ENCODE measurements around the gene SMAD5.

GRCh38 chr5:136101884-136102283 is 30.8 kb upstream of the SMAD5 start:
- no peak for TF ChIP-seq CTCF (CRISPR knock-in tag; IDR thresholded peaks at IDR 0.05)
- TF ChIP-seq MYC (CRISPR knock-in tag; IDR thresholded peaks at IDR 0.05; ENCODE audit: borderline replicate concordance) = no peak
- TF ChIP-seq SRY (CRISPR knock-in tag; IDR thresholded peaks at IDR 0.05) = no peak
- TF ChIP-seq TARDBP (CRISPR knock-in tag; IDR thresholded peaks at IDR 0.05) = no peak
- no peak for TF ChIP-seq KLF13 (CRISPR knock-in tag; IDR thresholded peaks at IDR 0.05)
- TF ChIP-seq, protein P1, sequence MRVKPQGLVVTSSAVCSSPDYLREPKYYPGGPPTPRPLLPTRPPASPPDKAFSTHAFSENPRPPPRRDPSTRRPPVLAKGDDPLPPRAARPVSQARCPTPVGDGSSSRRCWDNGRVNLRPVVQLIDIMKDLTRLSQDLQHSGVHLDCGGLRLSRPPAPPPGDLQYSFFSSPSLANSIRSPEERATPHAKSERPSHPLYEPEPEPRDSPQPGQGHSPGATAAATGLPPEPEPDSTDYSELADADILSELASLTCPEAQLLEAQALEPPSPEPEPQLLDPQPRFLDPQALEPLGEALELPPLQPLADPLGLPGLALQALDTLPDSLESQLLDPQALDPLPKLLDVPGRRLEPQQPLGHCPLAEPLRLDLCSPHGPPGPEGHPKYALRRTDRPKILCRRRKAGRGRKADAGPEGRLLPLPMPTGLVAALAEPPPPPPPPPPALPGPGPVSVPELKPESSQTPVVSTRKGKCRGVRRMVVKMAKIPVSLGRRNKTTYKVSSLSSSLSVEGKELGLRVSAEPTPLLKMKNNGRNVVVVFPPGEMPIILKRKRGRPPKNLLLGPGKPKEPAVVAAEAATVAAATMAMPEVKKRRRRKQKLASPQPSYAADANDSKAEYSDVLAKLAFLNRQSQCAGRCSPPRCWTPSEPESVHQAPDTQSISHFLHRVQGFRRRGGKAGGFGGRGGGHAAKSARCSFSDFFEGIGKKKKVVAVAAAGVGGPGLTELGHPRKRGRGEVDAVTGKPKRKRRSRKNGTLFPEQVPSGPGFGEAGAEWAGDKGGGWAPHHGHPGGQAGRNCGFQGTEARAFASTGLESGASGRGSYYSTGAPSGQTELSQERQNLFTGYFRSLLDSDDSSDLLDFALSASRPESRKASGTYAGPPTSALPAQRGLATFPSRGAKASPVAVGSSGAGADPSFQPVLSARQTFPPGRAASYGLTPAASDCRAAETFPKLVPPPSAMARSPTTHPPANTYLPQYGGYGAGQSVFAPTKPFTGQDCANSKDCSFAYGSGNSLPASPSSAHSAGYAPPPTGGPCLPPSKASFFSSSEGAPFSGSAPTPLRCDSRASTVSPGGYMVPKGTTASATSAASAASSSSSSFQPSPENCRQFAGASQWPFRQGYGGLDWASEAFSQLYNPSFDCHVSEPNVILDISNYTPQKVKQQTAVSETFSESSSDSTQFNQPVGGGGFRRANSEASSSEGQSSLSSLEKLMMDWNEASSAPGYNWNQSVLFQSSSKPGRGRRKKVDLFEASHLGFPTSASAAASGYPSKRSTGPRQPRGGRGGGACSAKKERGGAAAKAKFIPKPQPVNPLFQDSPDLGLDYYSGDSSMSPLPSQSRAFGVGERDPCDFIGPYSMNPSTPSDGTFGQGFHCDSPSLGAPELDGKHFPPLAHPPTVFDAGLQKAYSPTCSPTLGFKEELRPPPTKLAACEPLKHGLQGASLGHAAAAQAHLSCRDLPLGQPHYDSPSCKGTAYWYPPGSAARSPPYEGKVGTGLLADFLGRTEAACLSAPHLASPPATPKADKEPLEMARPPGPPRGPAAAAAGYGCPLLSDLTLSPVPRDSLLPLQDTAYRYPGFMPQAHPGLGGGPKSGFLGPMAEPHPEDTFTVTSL (CRISPR knock-in tag; IDR thresholded peaks at IDR 0.05; ENCODE audit: borderline replicate concordance) = no peak
- no peak for TF ChIP-seq ZBTB3 (CRISPR knock-in tag; IDR thresholded peaks at IDR 0.05; ENCODE audit: borderline replicate concordance, low read depth)
- no peak for TF ChIP-seq POLR2A (IDR thresholded peaks at IDR 0.05; ENCODE audit: insufficient read depth in 1 of 2, low read depth in 2 of 2, low read length in 2 of 2)
- TF ChIP-seq MZF1 (CRISPR knock-in tag; IDR thresholded peaks at IDR 0.05; ENCODE audit: borderline replicate concordance) = no peak
- TF ChIP-seq CREM (IDR thresholded peaks at IDR 0.05) = no peak
- TF ChIP-seq CREM (CRISPR knock-in tag; IDR thresholded peaks at IDR 0.05) = no peak
- no peak for TF ChIP-seq JUN (CRISPR knock-in tag; IDR thresholded peaks at IDR 0.05)
- no peak for TF ChIP-seq RAD21 (CRISPR knock-in tag; IDR thresholded peaks at IDR 0.05)

Data from HepG2 (cell line).